Measurements from ENCODE around the gene UST. TPM values are rescaled to one million over a fixed set of nuclear protein-coding genes. Genes with fewer than 3 reads are reported as not detected.

The UST gene
- total RNA-seq, 1 experiment from 2014 or later = 6.1 TPM

DNA sequence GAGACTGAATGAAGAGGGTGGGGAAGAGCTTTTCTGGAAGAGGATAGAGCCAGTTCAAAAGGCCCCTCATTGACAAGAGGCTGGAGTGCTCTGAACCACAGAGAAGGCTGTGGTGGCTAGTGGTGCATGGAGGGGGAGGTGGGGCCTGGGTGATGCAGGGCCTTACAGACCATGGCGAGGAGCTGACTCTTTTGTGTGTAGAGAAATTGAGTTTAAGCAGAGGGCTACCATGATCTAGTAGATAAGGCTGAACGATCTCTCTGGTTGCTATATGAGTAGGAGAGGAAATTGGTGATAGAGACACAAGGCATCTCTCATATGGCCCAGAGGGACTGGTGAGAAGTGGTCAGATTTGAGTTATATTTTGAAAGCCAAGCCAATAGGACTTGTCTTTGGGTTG lies 137.6 kb downstream of the UST start:
- CTCF ChIA-PET = no interaction called here
- intact Hi-C loops (cut with micrococcal nuclease) = no loop called here
- TF ChIP-seq ELF1 (IDR thresholded peaks at IDR 0.05; ENCODE audit: borderline replicate concordance, low read depth) (no peak), SRF (IDR thresholded peaks at IDR 0.05; ENCODE audit: low read depth) (no peak), POLR2AphosphoS5 (IDR thresholded peaks at IDR 0.05; ENCODE audit: low read depth, low read length) (no peak), JUND (IDR thresholded peaks at IDR 0.05) (no peak), EZH2phosphoT487 (IDR thresholded peaks at IDR 0.05; ENCODE audit: borderline replicate concordance) (no peak), EGR1 (IDR thresholded peaks at IDR 0.05; ENCODE audit: low read depth) (no peak), YY1 (IDR thresholded peaks at IDR 0.05; ENCODE audit: extremely low read depth, insufficient replicate concordance, low read depth, low read length) (no peak), ZFX (IDR thresholded peaks at IDR 0.05) (no peak), CEBPB (IDR thresholded peaks at IDR 0.05; ENCODE audit: low read depth) (no peak), SP1 (IDR thresholded peaks at IDR 0.05; ENCODE audit: low read depth) (no peak), FOSL1 (IDR thresholded peaks at IDR 0.05; ENCODE audit: low read depth) (no peak), RAD21 (IDR thresholded peaks at IDR 0.05; ENCODE audit: low read depth) (no peak), EZH2 (IDR thresholded peaks at IDR 0.05) (no peak), POLR2A (IDR thresholded peaks at IDR 0.05; ENCODE audit: borderline replicate concordance, extremely low read depth, insufficient read depth, insufficient read length) (no peak), ZNF274 (IDR thresholded peaks at IDR 0.05; ENCODE audit: low read depth, low read length) (no peak)
- TF ChIP-seq, protein P1, sequence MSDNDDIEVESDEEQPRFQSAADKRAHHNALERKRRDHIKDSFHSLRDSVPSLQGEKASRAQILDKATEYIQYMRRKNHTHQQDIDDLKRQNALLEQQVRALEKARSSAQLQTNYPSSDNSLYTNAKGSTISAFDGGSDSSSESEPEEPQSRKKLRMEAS (IDR thresholded peaks at IDR 0.05) = no peak
- TF ChIP-seq, protein P2, sequence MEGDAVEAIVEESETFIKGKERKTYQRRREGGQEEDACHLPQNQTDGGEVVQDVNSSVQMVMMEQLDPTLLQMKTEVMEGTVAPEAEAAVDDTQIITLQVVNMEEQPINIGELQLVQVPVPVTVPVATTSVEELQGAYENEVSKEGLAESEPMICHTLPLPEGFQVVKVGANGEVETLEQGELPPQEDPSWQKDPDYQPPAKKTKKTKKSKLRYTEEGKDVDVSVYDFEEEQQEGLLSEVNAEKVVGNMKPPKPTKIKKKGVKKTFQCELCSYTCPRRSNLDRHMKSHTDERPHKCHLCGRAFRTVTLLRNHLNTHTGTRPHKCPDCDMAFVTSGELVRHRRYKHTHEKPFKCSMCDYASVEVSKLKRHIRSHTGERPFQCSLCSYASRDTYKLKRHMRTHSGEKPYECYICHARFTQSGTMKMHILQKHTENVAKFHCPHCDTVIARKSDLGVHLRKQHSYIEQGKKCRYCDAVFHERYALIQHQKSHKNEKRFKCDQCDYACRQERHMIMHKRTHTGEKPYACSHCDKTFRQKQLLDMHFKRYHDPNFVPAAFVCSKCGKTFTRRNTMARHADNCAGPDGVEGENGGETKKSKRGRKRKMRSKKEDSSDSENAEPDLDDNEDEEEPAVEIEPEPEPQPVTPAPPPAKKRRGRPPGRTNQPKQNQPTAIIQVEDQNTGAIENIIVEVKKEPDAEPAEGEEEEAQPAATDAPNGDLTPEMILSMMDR (IDR thresholded peaks at IDR 0.05 in 2 of 3, conservative IDR thresholded peaks at IDR 0.05 in 1 of 3; ENCODE audit: borderline replicate concordance in 1 of 3, insufficient read depth in 1 of 3, low read depth in 2 of 3, low read length in 2 of 3) = no peak
- TF ChIP-seq, protein P3, sequence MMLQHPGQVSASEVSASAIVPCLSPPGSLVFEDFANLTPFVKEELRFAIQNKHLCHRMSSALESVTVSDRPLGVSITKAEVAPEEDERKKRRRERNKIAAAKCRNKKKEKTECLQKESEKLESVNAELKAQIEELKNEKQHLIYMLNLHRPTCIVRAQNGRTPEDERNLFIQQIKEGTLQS (IDR thresholded peaks at IDR 0.05) = no peak
- TF ChIP-seq, protein P4, sequence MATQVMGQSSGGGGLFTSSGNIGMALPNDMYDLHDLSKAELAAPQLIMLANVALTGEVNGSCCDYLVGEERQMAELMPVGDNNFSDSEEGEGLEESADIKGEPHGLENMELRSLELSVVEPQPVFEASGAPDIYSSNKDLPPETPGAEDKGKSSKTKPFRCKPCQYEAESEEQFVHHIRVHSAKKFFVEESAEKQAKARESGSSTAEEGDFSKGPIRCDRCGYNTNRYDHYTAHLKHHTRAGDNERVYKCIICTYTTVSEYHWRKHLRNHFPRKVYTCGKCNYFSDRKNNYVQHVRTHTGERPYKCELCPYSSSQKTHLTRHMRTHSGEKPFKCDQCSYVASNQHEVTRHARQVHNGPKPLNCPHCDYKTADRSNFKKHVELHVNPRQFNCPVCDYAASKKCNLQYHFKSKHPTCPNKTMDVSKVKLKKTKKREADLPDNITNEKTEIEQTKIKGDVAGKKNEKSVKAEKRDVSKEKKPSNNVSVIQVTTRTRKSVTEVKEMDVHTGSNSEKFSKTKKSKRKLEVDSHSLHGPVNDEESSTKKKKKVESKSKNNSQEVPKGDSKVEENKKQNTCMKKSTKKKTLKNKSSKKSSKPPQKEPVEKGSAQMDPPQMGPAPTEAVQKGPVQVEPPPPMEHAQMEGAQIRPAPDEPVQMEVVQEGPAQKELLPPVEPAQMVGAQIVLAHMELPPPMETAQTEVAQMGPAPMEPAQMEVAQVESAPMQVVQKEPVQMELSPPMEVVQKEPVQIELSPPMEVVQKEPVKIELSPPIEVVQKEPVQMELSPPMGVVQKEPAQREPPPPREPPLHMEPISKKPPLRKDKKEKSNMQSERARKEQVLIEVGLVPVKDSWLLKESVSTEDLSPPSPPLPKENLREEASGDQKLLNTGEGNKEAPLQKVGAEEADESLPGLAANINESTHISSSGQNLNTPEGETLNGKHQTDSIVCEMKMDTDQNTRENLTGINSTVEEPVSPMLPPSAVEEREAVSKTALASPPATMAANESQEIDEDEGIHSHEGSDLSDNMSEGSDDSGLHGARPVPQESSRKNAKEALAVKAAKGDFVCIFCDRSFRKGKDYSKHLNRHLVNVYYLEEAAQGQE (IDR thresholded peaks at IDR 0.05; ENCODE audit: low read depth) = no peak
- Histone ChIP-seq H3K27ac (ENCODE audit: low read depth, low read length) (no peak overlapping the region), H3K4me2 (ENCODE audit: low read length) (no peak overlapping the region), H3K27me3 (ENCODE audit: insufficient read depth, low read length) (no peaks in the 10 kb centered on the region), H3K4me3 (replicated peaks in 1 of 2; ENCODE audit: low read depth in 1 of 2, low read length in 2 of 2) (no peak overlapping the region), H3K36me3 (ENCODE audit: control insufficient read depth in 1 of 2, insufficient read depth in 2 of 2, low read length in 2 of 2) (no peaks in the 10 kb centered on the region), H2AFZ (ENCODE audit: low read depth, low read length, poor library complexity, severe bottlenecking) (no peak overlapping the region), H3K9ac (ENCODE audit: low read length) (no peak overlapping the region), H3K9me2 (ENCODE audit: insufficient read depth) (no peaks in the 10 kb centered on the region), H4K20me1 (ENCODE audit: insufficient read depth) (no peaks in the 10 kb centered on the region), H3K4me1 (ENCODE audit: control insufficient read depth in 1 of 2, insufficient read depth in 2 of 2, low read length in 2 of 2) (peaks cover 0 to 8% of the 10 kb centered on the region in 2 experiments; a peak in 1 of 4 replicates), H3K9me3 (ENCODE audit: control insufficient read depth in 1 of 2, insufficient read depth in 1 of 2, low read depth in 1 of 2, low read length in 2 of 2) (no peaks in the 10 kb centered on the region), H3K79me2 (ENCODE audit: insufficient read depth, low read length) (no peaks in the 10 kb centered on the region)
- ATAC-seq (no peak), DNase-seq (ENCODE audit: low read depth, low spot score) (no peak)
- POLR2A ChIA-PET = no interaction called here
- BruUV-seq (replicated peaks) = no TSS peak
- RAD21 ChIA-PET (ENCODE audit: low non-redundant PET in 1 of 2, low total read pairs in 2 of 2, uncharacterized antibody in 2 of 2, unreplicated experiment in 2 of 2) = no interaction called here
